Measurements from ENCODE around the gene SH2D2A. TPM values are rescaled to one million over a fixed set of nuclear protein-coding genes. Genes with fewer than 3 reads are reported as not detected.

SH2D2A gene
- total RNA-seq, 1 experiment from 2014 or later = 27.9 TPM

DNA sequence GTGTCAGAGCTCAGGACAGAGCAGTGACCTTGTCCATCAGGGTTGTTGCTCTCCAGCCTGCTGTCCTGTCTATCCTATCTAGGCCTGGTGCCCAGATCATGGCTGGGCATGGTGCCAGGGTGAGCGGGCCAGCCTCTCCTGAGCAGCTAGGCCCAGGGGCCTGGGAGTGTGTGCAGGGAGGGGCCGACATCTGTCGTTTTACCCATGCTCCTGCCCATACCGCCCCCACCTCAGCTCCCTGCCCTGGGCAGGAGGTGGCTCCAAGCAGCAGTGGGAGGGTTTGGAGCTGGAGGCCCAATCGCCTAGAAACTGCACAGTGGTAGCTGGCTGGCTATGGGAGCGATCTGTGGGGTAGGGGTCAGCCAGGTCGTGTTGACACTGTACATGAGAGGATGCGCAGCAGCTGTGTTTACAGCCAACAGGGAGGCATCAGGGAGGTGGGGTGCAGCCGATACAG lies 35.8 kb upstream of the SH2D2A start:
- H3K4me3 Mint-ChIP-seq (ENCODE audit: unreplicated experiment) = no peak overlapping the region
- no peaks in the 10 kb centered on the region for H3K9me3 Mint-ChIP-seq (ENCODE audit: unreplicated experiment)
- H3K27ac Mint-ChIP-seq (ENCODE audit: low read depth, unreplicated experiment) = no peak overlapping the region
- ChIA-PET CTCF (interaction anchor here (0.5 to 18.7 kb wide), 9 partner anchors 9 to 131 kb away, joined by 3 to 353 read pairs (median 4); no protein-coding TSS in a partner anchor), POLR2A (no interaction called here)
- intact Hi-C loops (cut with micrococcal nuclease) = no loop called here
- peaks cover 17% of the 10 kb centered on the region for H3K27me3 Mint-ChIP-seq (ENCODE audit: insufficient read depth, unreplicated experiment)
- H3K36me3 Mint-ChIP-seq (ENCODE audit: insufficient read depth, unreplicated experiment) = no peaks in the 10 kb centered on the region
- DNase-seq (ENCODE audit: unreplicated experiment) = peak; percentile 85
- BruUV-seq (replicated peaks) = no TSS peak
- peaks cover 13% of the 10 kb centered on the region for H3K4me1 Mint-ChIP-seq (ENCODE audit: insufficient read depth, unreplicated experiment)
- TF ChIP-seq, protein P1, sequence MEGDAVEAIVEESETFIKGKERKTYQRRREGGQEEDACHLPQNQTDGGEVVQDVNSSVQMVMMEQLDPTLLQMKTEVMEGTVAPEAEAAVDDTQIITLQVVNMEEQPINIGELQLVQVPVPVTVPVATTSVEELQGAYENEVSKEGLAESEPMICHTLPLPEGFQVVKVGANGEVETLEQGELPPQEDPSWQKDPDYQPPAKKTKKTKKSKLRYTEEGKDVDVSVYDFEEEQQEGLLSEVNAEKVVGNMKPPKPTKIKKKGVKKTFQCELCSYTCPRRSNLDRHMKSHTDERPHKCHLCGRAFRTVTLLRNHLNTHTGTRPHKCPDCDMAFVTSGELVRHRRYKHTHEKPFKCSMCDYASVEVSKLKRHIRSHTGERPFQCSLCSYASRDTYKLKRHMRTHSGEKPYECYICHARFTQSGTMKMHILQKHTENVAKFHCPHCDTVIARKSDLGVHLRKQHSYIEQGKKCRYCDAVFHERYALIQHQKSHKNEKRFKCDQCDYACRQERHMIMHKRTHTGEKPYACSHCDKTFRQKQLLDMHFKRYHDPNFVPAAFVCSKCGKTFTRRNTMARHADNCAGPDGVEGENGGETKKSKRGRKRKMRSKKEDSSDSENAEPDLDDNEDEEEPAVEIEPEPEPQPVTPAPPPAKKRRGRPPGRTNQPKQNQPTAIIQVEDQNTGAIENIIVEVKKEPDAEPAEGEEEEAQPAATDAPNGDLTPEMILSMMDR (IDR thresholded peaks at IDR 0.05; ENCODE audit: unreplicated experiment) = no peak

DNA sequence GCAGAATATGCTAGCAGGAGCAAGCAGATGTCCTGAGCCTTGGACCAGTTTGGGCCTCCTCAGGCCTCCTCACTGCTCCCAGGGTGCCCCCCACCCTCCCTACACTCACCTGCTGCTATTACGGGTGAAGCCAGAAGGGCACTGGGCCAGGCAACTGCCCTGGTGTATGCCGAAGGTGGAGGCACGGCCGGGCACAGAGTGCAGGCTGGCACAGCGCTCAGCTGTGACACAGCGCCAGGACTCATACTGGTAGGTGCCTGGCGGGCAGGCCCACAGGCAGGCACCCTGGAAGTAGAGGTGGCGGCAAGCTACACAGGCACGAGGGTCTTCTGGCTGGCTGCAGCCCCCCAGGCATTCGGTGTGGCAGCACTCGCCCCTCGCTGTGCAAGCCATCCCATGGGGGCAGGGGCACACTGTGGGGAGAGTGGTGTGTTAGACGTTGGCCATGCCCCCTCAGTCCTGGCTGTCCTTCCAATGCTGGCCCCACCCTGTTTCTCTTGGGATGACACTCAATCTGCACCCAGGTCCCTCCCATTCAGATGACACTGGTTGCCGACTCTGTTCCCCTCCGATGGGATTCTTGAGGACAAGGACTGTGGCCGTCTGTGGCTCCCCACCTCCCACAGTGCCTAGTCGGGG lies 35.2 kb upstream of the SH2D2A start:
- peaks cover 19% of the 10 kb centered on the region for H3K27me3 Mint-ChIP-seq (ENCODE audit: insufficient read depth, unreplicated experiment)
- BruUV-seq (replicated peaks) = no TSS peak
- POLR2A ChIA-PET = no interaction called here

DNA sequence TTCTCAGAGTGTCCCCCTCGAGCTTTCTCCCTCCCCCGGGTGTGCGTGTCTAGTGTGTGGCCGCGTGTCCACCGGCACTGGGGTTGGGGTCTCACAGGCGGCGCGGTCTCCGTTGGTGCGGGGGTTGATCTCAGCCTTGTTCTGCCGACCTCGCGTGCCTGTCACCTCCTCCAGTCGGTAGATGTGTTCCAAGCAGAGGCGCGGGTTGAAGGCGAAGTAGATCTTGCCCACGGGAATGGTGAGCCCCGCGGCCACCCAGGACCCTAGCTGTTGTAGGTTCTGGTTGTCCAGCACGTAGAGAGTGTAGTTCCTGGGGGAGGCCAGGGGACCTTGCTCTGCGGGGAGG lies 32.5 kb upstream of the SH2D2A start:
- H3K27ac Mint-ChIP-seq (ENCODE audit: low read depth, unreplicated experiment) = no peak overlapping the region
- ChIA-PET POLR2A (no interaction called here), CTCF (interaction anchor here (0.7 to 18.7 kb wide), 6 partner anchors 10 to 121 kb away, joined by 3 to 353 read pairs (median 4); partner anchors contain the start of genes INSRR, METTL25B and NTRK1)
- DNase-seq (ENCODE audit: unreplicated experiment) = no peak
- no TSS peak for BruUV-seq (replicated peaks)
- H3K4me1 Mint-ChIP-seq (ENCODE audit: insufficient read depth, unreplicated experiment) = peaks cover 13% of the 10 kb centered on the region
- H3K27me3 Mint-ChIP-seq (ENCODE audit: insufficient read depth, unreplicated experiment) = peaks cover 29% of the 10 kb centered on the region
- H3K4me3 Mint-ChIP-seq (ENCODE audit: unreplicated experiment) = no peak overlapping the region
- H3K36me3 Mint-ChIP-seq (ENCODE audit: insufficient read depth, unreplicated experiment) = no peaks in the 10 kb centered on the region
- no peaks in the 10 kb centered on the region for H3K9me3 Mint-ChIP-seq (ENCODE audit: unreplicated experiment)
- intact Hi-C loops (cut with micrococcal nuclease) = no loop called here
- TF ChIP-seq, protein P1 (IDR thresholded peaks at IDR 0.05; ENCODE audit: unreplicated experiment) = no peak

More for the DNA sequence above, 35.2 kb upstream of the SH2D2A start:
- TF ChIP-seq, protein P1 (IDR thresholded peaks at IDR 0.05; ENCODE audit: unreplicated experiment) = no peak
- no peak for DNase-seq (ENCODE audit: unreplicated experiment)
- H3K9me3 Mint-ChIP-seq (ENCODE audit: unreplicated experiment) = no peaks in the 10 kb centered on the region
- no peak overlapping the region for H3K4me3 Mint-ChIP-seq (ENCODE audit: unreplicated experiment)
- no peaks in the 10 kb centered on the region for H3K36me3 Mint-ChIP-seq (ENCODE audit: insufficient read depth, unreplicated experiment)
- no peak overlapping the region for H3K27ac Mint-ChIP-seq (ENCODE audit: low read depth, unreplicated experiment)
- intact Hi-C loops (cut with micrococcal nuclease) = no loop called here
- H3K4me1 Mint-ChIP-seq (ENCODE audit: insufficient read depth, unreplicated experiment) = peaks cover 13% of the 10 kb centered on the region
- CTCF ChIA-PET = interaction anchor here (0.5 to 18.7 kb wide), 9 partner anchors 9 to 130 kb away, joined by 3 to 353 read pairs (median 4); partner anchors contain the start of genes INSRR and NTRK1

DNA sequence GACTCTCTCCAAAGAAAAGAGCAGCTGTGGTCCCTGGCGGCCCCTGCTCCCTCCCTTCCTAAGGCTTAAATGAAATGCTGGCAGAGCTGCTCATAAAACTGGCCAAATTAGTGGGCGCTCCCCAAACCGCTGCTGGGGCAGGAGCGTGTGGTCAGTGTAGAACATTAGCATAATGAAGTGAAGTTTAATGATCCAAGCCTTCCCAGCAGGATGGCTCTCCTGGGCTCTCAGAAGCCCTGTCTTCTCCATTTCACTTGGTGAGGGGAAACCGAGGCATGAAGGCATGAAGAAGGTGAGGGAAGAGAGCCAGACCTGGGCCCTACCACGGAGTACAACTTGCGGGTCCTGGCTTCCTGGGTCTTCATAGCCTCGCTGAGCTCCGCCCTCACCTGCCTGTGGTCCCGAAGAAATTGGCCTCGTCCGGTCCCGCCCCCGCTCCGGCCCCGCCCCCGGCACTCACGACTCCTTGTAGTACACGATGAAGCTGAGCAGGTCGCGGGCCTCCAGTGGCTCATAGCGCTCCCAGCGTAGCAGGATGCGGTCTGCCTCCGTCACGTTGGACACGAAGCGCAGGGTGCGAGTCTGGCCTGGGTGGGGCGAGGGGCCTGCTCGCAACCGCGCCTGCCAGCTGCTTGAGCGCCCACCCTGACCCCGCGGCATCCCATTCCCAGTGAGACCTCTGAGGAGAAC lies 32.0 kb upstream of the SH2D2A start:
- Mint-ChIP-seq H3K4me1 (ENCODE audit: insufficient read depth, unreplicated experiment) (peaks cover 13% of the 10 kb centered on the region), H3K27me3 (ENCODE audit: insufficient read depth, unreplicated experiment) (peaks cover 34% of the 10 kb centered on the region), H3K4me3 (ENCODE audit: unreplicated experiment) (no peak overlapping the region), H3K9me3 (ENCODE audit: unreplicated experiment) (no peaks in the 10 kb centered on the region), H3K36me3 (ENCODE audit: insufficient read depth, unreplicated experiment) (no peaks in the 10 kb centered on the region), H3K27ac (ENCODE audit: low read depth, unreplicated experiment) (no peak overlapping the region)
- no TSS peak for BruUV-seq (replicated peaks)
- ChIA-PET CTCF (interaction anchor here (0.6 to 18.7 kb wide), 6 partner anchors 9 to 49 kb away, joined by 3 to 353 read pairs (median 4); partner anchors contain the start of genes INSRR and NTRK1), POLR2A (interaction anchor here (1.9 kb wide), 1 partner anchor 8 kb away, joined by 7 read pairs; no protein-coding TSS in a partner anchor)
- intact Hi-C loops (cut with micrococcal nuclease) = no loop called here
- DNase-seq (ENCODE audit: unreplicated experiment) = no peak
- TF ChIP-seq, protein P1 (IDR thresholded peaks at IDR 0.05; ENCODE audit: unreplicated experiment) = no peak
